Lower leg skin (tissue), 4 donors: ENCODE results near the gene ARHGAP44. TPM values are rescaled to one million over a fixed set of nuclear protein-coding genes. Genes with fewer than 3 reads are reported as not detected.

Experiments
- DNase-seq, 2 donors: peaks; one replicate each; pipeline ENCODE4 v3.0.0-alpha.2; 2019; ENCODE audit warnings: low spot score in 2 of 2
- H3K4me3 ChIP-seq: fragments of 200-600 bp; sonication (generic); 2 replicates; pipeline ENCODE4 v1.5.1; 2017; ENCODE audit warnings: mild to moderate bottlenecking, low read depth; ENCODE audit not compliant: poor library complexity, severe bottlenecking
- POLR2A ChIP-seq, 2 donors: fragments of 450-650 bp; IDR thresholded peaks; one replicate each; pipeline ENCODE4 v1.6.1; 2016 to 2017; ENCODE audit warnings: antibody characterized with exemption in 2 of 2, mild to moderate bottlenecking in 1 of 2, moderate library complexity in 1 of 2
- WGBS, 2 donors: methylation state at CpG; one replicate each; pipeline ENCODE4 v1.1.5; 2018; 5-methylcytosine and 5-hydroxymethylcytosine counted together
- intact Hi-C: fragments of 100-400 bp; cut with DNase I; formaldehyde crosslinking; loops from one replicate; pipeline ENCODE4 v1.15.0; 2023; ENCODE audit warnings: low total_unique reads
- total RNA-seq, 4 donors: library from RNA; depleted of rRNA; stranded (reverse); fragments of >200 nt; gene quantifications; one replicate each; pipeline ENCODE4 v1.1.0, GENCODE V29; 2016
- TF ChIP-seq, protein P1 (sequence below), 3 donors: fragments of 450-650 bp; IDR thresholded peaks; one replicate each; pipeline ENCODE4 v1.5.1; 2016; ENCODE audit warnings: antibody characterized with exemption in 3 of 3, mild to moderate bottlenecking in 3 of 3, moderate library complexity in 2 of 3

The ARHGAP44 gene
- total RNA-seq, 4 donors from 2014 or later = 2.9 to 8.0 (median 3.0) TPM

DNA sequence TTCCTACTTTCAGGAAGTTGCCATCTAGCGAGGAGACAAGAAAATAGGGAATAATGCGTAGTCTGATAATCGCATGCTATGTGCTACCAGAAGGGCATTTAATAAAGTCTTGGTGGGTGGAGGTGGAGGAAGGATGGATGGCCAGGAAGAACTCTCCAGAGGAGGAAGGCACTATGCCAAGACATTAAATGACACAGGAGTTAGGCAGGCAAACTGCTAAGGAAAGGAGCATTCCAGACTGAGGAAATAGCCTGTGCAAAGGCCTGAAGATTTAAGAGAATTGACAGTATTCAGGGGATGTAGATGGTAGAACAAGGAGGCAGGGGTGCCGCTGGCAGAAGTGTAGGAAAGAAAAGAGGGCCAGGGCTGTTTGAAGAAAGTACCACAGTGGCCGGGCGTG lies 19.3 kb upstream of the ARHGAP44 start:
- DNase-seq = no peak
- no peak for TF ChIP-seq POLR2A (IDR thresholded peaks at IDR 0.05)
- TF ChIP-seq, protein P1, sequence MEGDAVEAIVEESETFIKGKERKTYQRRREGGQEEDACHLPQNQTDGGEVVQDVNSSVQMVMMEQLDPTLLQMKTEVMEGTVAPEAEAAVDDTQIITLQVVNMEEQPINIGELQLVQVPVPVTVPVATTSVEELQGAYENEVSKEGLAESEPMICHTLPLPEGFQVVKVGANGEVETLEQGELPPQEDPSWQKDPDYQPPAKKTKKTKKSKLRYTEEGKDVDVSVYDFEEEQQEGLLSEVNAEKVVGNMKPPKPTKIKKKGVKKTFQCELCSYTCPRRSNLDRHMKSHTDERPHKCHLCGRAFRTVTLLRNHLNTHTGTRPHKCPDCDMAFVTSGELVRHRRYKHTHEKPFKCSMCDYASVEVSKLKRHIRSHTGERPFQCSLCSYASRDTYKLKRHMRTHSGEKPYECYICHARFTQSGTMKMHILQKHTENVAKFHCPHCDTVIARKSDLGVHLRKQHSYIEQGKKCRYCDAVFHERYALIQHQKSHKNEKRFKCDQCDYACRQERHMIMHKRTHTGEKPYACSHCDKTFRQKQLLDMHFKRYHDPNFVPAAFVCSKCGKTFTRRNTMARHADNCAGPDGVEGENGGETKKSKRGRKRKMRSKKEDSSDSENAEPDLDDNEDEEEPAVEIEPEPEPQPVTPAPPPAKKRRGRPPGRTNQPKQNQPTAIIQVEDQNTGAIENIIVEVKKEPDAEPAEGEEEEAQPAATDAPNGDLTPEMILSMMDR (IDR thresholded peaks at IDR 0.05) = no peak
- H3K4me3 ChIP-seq = no peak overlapping the region
- intact Hi-C loops = no loop called here
- WGBS, 2 donors = 94 to 96% methylated on average over 6 of the region's 6 CpGs

DNA sequence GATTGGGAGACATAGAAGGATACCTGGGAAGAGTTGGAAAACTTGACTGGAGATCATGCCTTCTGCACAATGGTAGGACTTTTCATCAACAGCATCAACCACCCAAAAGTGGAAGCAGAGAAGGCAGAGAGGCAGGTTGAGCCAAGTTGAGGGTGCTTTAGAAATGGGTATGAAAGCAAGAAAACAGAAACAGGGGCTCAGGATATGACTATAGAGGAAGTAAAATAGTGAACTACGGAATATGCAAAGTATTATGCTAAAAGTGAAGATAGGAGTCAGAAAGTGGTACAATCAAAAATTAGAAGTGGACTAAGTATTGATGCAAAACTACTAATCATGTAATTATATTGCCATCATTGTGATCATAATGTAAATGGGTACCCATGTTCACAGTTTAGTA lies 16.1 kb upstream of the ARHGAP44 start:
- H3K4me3 ChIP-seq = no peak overlapping the region
- intact Hi-C loops = no loop called here
- WGBS, 2 donors = 67 to 74% methylated on average over 1 of the region's 1 CpG
- no peak for TF ChIP-seq POLR2A (IDR thresholded peaks at IDR 0.05)
- TF ChIP-seq, protein P1 (IDR thresholded peaks at IDR 0.05) = no peak
- DNase-seq = no peak

DNA sequence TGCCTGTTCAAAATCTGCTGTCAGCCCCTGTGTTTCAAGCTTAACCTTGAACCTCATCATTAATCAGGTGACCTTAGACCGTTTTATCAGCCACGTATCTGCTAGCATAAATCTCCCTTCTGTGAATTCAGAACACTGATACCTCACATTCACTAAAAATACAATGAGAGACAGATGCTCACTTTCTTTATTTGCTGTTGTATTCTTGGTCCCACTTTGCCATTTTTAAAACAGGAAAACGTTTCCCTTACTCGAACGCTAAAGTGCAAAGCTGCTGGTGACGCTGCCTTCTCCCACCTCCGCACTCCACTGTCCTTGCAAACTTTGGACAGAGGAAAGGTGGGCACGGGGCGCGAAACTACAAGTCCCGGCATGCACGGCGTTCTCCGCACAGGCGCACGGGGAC lies 220 bp upstream of the ARHGAP44 start:
- WGBS, 2 donors = 0 to 1% methylated on average over 11 to 16 of the region's 16 CpGs
- TF ChIP-seq, protein P1 (IDR thresholded peaks at IDR 0.05) = no peak
- no peak for TF ChIP-seq POLR2A (IDR thresholded peaks at IDR 0.05)
- no peak overlapping the region for H3K4me3 ChIP-seq
- intact Hi-C loops = no loop called here
- DNase-seq = no peak

DNA sequence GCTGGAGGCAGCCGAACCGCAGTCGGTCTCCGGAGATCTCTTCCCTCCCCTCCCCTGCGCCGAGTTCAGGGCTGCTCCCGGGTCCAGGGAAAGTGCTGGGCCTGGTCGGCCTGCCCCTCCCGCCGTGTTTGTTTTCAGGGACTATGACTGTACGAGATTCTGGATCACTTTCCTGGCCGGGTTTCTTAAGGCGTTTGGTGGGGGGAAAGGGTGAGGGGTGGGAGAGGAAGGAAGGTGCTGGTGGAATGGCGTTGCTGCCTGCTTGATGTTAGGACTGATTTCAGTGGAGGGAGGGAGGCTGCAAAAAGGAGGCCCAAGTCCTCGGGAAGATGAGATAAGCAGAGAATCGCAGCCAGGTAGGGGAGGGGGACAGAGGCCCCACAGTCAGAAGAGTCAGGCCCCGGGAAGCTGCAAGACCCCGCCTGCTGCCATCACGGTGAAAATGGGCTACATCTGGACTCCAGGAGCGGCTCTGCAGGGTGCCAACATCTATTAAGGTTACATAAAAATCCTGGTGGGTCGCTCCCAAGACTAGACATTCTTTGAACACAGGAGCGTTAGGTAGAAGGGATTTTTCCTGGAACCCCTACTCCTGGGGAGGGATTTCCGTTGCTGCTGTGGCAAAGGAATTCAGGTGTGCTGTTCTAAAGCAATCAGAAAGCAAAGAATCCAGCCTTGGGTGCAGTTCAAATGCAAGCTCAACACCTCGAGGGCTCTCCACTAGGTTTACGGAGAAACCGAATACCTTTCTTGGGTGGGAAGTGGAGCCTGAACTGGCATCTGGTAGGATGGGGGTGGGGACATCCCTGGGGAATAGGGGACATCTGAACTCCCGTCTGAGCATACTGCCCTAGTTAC lies 1.2 kb downstream of the ARHGAP44 start:
- 14% methylated on average over 27 of the region's 27 CpGs for WGBS, 2 donors
- no peak for TF ChIP-seq POLR2A (IDR thresholded peaks at IDR 0.05)
- TF ChIP-seq, protein P1 (IDR thresholded peaks at IDR 0.05) = no peak

DNA sequence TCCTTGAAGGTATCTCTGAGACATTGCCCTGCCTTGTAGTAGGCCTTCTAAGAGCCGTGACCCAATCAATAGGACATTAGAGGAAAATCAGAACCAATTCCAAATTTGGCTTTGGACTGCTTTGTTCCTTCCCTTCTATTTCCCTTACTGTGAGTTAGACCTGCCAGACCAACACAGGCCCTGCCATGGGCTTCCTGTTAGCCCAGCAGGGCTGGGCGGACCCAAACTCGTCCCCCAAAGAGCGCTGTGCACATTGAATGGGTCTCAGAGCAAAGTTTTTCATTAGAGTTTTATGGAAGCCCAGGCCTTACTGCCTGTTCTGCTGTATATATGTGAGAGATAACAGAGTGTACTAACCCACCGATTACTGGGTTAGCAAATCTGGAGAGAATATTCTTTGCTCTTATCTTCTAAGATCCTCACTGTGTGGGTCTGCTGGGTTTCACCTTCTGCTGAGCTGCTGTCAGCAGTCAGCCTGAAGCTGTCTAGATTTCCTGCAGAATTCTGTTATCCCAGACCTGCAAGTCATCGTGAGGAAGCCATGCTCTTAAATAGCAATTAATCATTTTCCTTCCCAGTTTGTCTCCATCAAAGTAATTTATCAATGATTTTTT lies 5.7 kb downstream of the ARHGAP44 start:
- TF ChIP-seq, protein P1 (IDR thresholded peaks at IDR 0.05) = no peak
- TF ChIP-seq POLR2A (IDR thresholded peaks at IDR 0.05) = no peak
- H3K4me3 ChIP-seq = no peak overlapping the region
- WGBS, 2 donors = 75 to 76% methylated on average over 6 of the region's 6 CpGs
- intact Hi-C loops = no loop called here
- DNase-seq = no peak

More for the DNA sequence above, 1.2 kb downstream of the ARHGAP44 start:
- peak overlapping the region; percentile 30 for H3K4me3 ChIP-seq
- no peak for DNase-seq
- intact Hi-C loops = no loop called here
